ENCODE measurements around the gene IER5L.

- TF ChIP-seq PATZ1 (CRISPR knock-in tag; IDR thresholded peaks at IDR 0.05; ENCODE audit: borderline replicate concordance) (no peak), ZFP3 (CRISPR knock-in tag; IDR thresholded peaks at IDR 0.05) (no peak), ZNF8 (CRISPR knock-in tag; IDR thresholded peaks at IDR 0.05) (no peak), POU6F1 (CRISPR knock-in tag; IDR thresholded peaks at IDR 0.05; ENCODE audit: borderline replicate concordance, low read depth) (no peak)
Measured at GRCh38 chr9:129130791-129131190, 47.3 kb downstream of the IER5L start.
